GM19328 (cell line): ENCODE results near the gene KRTAP5-2.
"Not testable (repeated sequence)": the region's sequence is repeated elsewhere in the genome, so short reads cannot be mapped to it uniquely, and the experiment has no call there.

Source experiments
- ATAC-seq: cut with Tn5 transposase; IDR thresholded peaks from one replicate; pipeline ENCODE4 v1.9.1; 2021; ENCODE audit warnings: mild to moderate bottlenecking, moderate library complexity; ENCODE audit not compliant: unreplicated experiment

KRTAP5-2 gene

DNA sequence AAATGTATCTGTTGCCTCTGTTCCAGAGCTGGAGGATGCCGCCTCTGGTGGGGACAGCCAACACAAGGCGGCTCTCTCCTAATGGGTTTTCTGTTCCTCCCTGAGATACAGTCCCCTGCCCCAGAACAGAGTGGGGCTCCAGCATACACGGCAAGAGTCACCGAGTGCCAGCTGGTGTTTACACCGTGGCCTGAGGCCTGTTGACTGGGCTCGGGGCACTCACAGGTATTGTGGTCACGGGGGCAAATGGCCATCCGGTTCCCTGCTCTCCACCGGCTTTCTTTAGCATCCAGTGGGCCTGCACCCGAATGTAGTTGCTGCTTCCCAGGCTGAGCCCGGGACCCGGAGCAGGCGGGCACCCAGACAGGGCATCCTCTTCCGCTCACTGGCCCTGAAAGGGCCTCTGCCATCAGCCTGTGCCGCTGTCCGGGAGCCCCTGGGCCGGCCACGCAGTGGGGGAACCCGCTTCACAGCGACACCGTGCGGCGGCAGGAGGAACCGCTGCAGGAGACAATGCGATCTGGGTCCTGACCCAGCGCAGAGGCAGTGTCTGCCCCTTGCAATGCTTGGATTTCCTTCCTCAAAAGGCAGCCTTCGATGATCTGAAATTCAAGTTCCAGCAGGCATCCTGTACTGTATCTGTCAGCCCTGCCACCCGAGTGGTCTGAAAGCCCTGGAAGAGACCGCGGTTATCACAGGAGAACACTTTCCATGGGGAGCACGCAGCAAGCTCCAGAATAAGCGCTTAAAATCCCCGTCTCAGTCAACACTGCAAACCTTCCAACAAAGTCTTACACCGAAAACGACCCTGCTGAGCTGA, 30.6 kb upstream of the KRTAP5-2 start:
- no peak for ATAC-seq

DNA sequence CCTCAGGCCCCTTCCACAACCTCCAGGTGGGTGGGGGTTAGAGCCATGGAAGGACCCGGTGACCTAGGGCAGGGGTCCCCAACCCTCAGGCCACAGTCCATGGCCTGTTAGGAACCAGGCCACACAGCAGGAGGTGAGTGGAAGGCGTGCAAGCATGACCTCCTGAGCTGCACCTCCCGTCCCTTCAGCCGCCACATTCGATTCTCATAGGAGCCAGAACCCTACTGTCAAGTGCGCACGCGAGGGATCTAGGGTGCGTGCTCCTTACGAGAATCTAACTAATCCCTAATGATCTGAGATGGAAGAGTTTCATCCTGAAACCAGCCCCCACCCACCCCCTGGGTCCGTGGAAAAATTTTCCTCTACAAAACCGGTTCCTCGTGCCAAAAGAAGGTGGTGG, 27.4 kb upstream of the KRTAP5-2 start:
- ATAC-seq = no peak

DNA sequence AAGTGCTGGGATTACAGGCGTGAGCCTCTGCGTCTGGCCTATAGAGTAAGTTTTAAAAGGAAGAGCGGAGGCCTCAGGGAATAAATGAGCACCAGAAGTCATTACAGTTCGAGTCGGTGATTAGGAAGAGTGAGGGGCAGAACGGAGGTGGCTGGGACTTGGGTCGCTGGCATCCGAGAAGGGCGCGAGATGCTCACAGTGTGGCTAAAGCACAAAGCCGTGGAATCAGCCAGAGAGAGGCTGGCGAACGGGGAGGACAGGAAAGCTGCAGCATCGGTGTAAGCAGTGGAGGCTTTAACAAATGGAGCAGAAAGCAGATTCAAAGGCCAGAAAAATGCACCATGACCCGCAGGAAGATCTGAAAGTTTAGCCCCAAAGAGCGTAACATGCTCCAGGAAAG, 26.5 kb upstream of the KRTAP5-2 start:
- ATAC-seq = no peak

DNA sequence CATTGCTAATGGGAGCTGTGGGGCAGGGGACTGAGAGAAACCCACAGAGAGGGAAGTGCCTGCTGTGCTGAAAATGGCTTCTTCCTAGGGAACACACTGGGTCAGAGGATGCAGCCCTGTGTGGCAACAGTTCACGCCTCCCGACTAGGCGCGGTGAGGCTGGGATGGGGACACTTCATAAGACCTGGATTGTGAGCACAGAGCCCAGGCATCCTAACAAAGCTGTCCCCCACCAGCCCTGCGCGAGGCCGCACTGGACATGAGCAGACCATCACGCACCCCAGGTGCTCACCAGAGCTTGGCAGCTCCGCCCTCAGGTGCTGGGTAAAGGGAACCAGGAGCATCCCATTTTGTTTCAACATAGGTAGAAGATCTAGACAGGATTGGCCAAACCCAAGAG, 25.6 kb upstream of the KRTAP5-2 start:
- no peak for ATAC-seq

DNA sequence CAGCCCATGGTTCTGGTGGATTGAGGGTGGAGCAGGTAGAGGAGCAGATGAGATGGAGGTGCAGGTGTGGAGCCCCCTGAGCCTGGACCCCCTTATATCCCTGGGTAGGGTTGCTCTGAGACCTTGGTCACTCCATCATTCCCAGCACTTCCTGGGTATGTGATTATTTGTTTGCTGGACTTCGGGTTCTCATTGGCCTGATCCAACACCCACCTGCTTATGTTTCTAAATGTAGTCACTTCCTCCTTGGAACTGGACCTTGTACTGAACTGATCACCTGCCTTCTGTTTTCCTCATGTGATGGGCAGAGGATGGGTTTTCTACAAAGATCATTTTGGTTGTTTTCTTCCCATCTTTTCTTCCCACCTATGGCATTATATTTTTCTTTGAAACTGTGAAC, 24.0 kb upstream of the KRTAP5-2 start, which contains the start of gene KRTAP5-4:
Gene KRTAP5-4 (minus strand): TSS at position 53 of the 400 bp plus-strand sequence. CDS start 45 bp downstream, at position 8.
- no peak for ATAC-seq

DNA sequence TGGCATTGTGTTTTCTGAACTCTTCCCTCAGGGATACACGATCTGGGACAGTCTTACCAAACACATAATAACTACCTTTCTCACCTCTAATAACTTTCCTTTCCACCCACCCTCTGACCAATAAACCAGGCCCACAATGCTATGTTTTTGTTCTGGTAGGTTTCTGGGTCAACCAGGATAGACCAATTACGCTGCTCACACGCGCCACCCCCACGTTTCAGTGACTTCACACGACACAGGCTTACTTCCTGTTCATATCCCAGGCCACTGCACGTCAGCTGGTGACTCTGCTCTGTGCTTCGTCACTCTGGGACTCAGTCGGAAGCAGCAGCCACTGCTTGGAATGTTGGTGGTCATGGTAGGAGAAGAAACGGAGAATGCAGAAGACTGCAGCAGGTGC, 21.4 kb upstream of the KRTAP5-2 start:
- no peak for ATAC-seq

DNA sequence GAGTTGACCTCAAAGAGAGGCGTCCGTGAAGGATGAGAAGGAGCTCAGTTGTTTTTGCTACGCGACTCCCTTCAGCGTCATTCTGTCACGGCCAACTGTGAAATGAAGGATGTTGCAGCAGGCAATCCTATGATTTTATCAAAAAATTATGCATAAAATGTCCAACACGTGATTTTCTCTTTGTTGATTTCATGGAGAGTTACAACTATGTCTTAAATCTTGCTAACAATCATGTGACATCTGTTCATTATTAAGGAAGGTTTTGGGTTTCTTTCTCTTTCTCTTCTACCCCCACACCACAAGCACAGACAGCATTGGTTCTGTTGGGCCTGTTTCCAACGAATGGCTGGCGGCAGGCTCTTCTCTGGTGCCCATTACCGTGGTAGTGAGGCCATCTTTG, 20.1 kb upstream of the KRTAP5-2 start:
- no peak for ATAC-seq

DNA sequence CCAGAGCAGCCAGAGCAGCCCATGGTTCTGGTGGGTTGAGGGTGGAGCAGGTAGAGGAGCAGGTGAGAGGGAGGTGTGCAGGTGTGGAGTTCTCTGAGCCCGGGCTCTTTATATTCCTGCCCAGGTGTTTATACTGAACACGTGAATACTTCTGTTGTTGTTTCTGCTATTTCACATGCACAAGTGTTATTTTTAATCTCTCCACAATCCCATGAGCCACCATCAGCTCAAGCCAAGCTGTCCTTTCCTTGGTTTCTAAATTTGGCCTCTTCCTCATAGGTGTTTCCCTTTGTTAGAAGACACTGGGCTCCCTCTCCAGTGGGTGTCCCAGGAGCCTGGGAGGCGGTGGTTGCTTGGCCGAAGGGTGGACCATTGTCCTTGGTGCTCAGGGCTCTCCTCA, 10.3 kb upstream of the KRTAP5-2 start, which contains the start of gene KRTAP5-3:
Gene KRTAP5-3 (minus strand): TSS at position 101 of the 400 bp plus-strand sequence. CDS start 78 bp downstream, at position 23.
- no peak for ATAC-seq

DNA sequence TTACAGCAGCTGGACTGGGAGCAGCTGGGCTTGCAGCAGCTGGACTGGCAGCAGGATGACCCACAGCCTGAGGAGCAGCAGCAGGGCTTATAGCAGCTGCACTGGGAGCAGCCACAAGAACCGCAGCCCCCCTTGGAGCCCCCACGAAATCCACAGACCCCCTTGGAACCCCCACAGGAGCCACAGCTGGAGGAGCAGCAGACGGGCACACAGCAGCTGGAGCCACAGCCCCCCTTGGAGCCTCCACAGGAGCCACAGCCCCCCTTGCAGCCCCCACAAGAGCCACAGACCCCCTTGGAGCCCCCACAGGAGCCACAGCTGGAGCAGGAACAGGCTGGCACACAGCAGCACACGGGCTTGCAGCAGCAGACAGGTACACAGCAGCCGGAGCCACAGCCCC, 9.8 kb upstream of the KRTAP5-2 start:
- not testable (repeated sequence) for ATAC-seq

DNA sequence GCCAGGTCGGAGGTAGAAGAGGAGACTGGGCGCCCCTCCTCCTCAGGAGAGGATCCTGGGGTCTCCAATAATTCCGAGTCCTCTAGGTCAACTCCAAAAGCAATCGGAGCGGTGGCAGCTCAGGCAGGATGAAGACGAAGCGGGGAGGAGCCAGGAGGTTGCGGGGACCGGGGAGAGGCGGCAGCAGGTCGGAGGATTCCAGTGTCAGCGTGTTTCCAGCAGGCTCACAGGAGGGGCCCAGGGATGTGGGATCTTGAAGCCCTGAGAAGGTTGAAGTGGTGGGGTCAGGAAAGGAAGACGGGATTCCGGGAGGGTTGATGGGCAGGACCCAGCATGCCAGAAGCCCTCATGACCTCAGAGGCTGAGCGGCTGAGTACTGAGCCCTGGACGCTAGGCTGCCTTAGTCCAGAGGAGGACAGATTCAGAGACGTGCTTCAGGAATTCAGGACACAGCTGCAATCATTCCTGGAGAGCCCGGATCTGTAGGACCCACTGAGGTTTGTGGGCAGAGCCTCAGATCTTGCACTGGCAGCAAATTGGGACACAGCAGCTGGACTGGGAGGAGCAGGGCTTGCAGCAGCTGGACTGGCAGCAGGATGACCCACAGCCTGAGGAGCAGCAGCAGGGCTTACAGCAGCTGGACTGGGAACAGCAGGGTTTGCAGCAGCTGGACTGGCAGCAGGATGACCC, 9.2 kb upstream of the KRTAP5-2 start:
- not testable (repeated sequence) for ATAC-seq

DNA sequence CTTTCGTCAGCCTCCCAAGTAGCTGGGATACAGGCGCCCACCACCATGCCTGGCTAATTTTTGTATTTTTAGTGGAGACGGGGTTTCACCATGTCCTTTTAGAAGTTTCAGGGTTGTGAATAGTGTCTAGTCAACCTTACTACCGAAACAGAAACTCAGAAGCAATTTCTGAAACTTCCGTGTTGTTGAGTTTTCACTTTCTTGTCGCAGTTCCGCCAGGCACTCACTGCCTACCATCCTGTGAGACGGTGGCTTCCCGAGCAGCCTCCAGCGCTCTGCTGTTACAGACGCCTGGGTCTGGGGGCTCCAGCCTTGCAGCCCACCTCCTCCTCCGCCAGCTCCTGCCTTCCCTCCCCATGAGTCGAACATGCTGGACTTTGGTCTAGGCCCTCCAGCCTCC, 7.8 kb upstream of the KRTAP5-2 start:
- not testable (repeated sequence) for ATAC-seq

DNA sequence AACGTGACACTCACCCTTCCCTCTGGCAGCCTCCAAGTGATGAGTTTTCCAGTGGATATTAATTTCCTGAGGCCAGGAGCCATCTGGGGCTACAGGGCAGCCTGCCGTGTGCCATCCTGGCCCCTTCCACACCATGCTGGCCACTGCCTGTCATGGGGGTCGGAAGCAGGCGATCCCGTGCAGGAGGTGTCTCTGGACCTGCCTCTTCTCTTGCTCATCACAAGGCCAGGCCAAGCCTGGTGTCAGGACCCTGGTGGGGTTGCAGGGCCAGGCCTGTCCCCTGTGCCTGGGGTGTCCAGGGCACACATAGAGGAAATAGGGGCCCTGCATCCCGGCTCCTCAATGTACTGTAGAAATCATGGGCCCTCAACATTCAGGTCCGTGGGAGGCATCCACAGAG, 6.6 kb upstream of the KRTAP5-2 start:
- no peak for ATAC-seq

DNA sequence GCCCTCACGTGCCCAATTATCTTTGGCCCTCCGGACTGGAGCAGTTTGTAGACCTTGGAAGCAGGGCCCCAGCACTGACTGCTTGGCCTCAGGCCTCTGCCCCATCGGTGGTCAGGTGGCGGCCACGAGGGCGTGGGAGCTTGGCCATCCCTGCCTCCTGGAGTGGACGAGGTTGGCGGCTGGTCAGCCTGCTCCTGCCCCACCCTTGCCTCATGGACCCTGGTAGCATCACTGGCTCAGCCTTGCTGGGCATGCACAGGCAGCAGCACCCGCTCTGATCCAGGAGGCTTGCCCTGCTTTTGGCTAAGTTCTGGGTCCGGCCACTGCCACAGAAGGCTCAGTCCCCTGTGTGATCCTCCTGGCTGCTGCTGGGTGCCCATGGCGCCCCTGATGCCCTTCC, 6.1 kb upstream of the KRTAP5-2 start:
- ATAC-seq = no peak

DNA sequence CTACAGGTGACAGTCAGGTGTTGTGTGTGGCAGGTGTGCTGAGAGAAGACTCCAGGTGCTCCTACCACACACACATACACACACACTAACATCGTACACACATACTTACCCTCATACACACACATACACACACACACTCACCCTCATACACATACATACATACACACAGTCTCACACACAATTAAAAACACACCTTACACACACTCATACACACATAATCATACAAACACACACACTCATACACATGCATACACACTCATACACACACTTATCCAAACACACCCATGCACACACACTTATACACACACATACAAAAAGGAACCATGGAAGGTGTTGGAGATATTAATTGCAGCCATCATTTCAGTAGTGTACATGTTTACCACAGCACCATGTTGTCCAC, 5.5 kb upstream of the KRTAP5-2 start:
- ATAC-seq = no peak

DNA sequence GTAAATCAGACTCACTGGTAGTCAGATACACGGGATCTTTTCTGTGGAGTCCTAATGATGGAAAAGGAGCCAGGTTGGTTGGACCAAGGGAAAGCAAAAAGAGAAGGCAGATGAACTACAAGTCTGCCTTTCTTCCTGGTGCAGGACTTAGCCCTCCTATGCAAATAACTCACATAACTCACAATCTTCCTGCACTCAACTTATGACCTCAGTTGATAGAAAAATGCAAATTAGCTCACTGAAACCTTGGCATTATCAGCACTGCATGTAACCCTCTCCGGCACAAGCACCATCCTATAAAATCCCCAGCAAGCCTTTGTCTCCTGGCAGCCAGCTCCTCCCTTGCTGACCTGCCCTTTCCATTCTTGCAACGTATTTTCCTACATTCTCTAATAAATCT, 3.6 kb upstream of the KRTAP5-2 start:
- ATAC-seq = not testable (repeated sequence)

DNA sequence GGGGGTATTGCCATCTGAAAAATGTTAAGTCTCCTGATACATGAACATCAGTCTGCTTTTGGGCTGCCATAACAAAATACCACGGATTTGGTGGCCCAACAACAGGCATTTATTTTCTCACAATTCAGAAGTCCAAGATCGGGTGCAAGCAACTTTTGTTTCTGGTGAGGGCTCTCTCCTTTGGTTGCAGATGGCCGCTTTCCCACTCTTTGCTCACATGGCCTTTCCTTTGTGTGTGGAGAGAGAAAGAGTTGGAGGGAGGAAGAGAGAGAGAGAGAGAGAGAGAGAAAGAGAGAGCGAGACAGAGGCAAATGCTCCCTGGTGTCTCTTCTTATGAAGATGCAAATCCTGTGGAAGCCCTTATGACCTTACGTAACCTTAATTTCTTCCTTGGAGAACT, 2.5 kb upstream of the KRTAP5-2 start:
- ATAC-seq = no peak

DNA sequence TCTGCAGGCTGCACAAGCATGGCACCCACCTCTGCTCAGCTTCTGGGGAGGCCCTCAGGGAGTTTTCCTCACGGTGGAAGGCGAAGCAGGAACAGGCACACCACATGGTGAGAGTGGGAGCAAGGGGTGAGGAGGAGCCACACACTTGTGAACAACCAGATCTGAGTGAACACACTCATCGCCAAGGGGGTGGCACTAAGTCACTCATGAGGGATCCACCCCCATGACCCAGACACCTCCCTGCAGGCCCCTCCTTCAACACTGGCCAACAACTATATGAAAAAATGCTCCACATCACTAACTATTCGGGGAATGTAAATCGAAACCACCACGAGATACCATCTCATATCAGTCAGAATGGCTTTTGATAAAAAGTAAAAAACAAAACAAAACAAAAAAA, 722 bp upstream of the KRTAP5-2 start:
- ATAC-seq = no peak

DNA sequence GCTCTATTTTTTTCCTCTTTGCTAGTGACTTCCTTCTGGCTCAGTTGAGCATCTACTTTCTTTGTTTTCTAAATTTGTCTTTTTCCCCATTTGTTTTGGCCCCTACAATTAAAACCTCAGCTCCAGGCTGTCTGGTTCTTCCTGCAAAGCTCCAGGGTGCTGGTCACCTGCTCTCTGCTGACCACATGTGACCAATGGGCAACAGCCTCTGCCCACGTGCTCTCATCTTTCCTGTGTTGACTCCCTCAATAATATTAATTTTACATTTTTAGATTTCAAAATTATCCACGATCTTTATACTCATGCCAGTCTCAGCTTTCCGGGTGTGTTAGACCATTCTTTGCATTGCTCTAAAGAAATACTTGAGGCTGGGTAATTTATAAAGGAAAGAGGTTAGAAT, 312 bp upstream of the KRTAP5-2 start:
- ATAC-seq = not testable (repeated sequence)

DNA sequence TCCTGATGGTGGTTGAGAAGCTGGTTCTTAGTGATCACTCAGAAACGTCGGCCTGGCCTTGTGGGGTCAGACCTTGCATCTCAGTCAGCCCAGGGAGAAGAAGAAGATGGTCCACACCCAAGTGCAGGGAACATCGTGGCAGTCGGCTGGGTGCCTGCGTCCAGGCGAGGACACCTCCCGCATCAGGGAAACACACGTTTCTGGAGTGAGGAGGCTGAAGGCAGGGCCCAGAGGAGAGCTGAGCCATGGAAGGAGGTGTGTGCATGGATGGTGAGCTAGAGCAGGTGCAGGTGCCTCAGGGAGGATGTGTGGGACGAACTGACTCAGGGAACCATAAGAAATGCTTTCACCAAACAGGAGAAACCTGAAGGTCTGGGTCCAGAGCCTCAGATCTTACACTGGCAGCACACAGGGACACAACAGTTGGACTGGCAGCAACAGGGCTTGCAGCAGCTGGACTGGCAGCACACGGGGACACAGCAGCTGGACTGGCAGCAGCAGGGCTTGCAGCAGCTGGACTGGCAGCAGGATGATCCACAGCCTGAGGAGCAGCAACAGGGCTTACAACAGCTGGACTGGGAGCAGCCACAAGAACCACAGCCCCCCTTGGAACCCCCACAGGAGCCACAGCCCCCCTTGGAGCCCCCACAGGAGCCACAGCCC, 632 bp downstream of the KRTAP5-2 start:
- ATAC-seq = no peak

DNA sequence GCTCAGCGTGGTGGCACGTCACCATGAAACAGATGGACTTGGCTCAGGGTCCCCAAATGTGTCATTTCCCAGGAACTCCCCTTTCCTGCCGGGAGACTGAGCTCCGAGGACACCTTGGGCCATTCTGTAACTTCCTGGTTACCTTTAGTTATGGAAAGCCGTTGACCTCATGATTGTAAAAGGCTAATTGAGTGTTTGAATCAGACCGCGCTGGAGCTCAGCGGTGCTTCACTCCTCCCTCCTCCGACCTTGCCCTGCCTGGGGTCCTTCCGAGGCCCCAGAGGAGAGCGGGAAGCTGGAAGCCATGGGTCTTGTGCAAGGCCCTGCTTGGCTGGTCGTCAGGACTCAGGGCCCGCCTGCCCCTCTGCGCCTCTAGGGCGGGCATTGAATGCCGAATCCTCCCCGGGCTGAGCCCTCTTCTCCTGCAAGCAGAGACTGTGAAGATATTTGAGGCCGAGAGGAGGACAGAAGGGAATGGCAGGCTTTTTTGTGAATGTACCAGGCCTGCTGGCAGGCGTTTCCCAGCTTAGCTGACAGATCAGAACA, 1.4 kb downstream of the KRTAP5-2 start:
- not testable (repeated sequence) for ATAC-seq

DNA sequence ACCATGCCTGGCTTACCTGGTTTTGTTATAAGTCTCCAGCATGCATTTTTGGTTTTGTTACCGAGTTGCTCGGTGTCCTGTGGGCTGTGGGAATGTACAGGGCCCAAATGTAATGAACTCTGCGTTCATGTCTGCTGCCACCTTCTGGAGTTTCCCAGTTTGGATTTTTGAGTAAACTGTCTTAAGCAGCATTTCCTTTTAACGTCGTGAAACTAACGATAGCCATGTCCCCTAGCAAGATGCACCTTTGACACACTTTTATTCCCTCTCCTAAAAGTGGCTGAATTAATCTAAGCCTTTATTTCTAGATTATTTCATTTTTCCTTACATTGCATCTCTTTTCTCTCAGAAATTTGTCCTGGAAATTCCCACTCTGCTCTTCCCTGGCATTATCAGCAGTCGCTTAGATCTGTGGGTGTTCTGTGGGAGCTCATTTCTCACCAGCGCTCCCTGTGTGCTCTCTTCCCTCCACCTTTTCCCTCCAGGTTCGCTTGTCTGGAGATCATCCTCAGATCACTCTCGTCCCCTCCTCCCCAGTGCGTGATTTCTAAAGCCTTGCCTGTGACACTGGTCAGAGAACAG, 2.0 kb downstream of the KRTAP5-2 start:
- not testable (repeated sequence) for ATAC-seq
